ENCODE results near the gene E2F7. TPM values are rescaled to one million over a fixed set of nuclear protein-coding genes. Genes with fewer than 3 reads are reported as not detected.

Gene E2F7
- total RNA-seq, 4 donors from 2014 or later, result 1.2 to 17.3 (median 3.7) TPM

DNA sequence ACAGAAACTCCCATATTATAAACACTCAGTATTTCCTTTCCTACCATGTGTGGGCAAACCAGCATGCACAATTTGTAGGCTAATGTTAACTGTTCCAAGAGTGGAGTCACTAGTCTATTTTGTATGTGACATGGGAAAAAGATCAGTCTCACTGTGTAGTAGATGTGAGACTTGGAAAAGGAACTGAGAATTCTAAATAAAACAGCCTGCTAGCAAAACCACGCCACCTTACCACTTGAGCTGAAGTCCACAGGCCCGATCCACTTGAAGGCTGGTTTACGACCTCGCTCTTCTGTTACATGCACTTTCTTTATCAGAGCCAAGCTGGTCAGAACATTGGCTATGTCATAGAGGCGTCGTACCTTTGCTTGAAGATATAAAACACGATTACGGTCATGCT is 22.5 kb downstream of the E2F7 start:
- no peaks in the 10 kb centered on the region for H3K36me3 ChIP-seq
- no peak for TF ChIP-seq POLR2A (IDR thresholded peaks at IDR 0.05)
- TF ChIP-seq, protein P1, sequence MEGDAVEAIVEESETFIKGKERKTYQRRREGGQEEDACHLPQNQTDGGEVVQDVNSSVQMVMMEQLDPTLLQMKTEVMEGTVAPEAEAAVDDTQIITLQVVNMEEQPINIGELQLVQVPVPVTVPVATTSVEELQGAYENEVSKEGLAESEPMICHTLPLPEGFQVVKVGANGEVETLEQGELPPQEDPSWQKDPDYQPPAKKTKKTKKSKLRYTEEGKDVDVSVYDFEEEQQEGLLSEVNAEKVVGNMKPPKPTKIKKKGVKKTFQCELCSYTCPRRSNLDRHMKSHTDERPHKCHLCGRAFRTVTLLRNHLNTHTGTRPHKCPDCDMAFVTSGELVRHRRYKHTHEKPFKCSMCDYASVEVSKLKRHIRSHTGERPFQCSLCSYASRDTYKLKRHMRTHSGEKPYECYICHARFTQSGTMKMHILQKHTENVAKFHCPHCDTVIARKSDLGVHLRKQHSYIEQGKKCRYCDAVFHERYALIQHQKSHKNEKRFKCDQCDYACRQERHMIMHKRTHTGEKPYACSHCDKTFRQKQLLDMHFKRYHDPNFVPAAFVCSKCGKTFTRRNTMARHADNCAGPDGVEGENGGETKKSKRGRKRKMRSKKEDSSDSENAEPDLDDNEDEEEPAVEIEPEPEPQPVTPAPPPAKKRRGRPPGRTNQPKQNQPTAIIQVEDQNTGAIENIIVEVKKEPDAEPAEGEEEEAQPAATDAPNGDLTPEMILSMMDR (IDR thresholded peaks at IDR 0.05), result no peak
- H3K9me3 ChIP-seq, result no peaks in the 10 kb centered on the region
- H3K4me1 ChIP-seq, result no peaks in the 10 kb centered on the region
- H3K27ac ChIP-seq, result no peak overlapping the region
- H3K27me3 ChIP-seq, result no peaks in the 10 kb centered on the region
- DNase-seq, result no peak
- H3K4me3 ChIP-seq, result no peak overlapping the region

DNA sequence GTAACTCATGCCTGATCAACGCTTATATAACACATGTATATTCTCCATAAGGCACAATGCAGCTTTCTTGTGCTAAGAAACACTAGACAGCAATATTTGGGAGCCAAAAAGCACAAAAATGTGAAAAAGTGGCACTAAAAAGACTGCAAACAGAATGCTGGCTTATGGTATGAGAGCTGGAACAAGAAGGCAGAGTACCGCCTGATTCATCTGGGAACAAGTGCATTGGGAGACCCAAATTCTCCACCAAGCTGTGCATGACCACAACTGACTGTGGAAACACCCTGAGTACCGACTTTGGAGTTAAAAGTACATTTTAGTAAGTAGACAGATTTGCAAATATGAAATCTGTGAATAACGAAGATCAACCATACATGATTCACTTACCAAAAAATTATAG is 25.1 kb downstream of the E2F7 start:
- H3K4me3 ChIP-seq, result no peak overlapping the region
- no peaks in the 10 kb centered on the region for H3K9me3 ChIP-seq
- TF ChIP-seq, protein P1 (IDR thresholded peaks at IDR 0.05), result no peak
- no peak for TF ChIP-seq POLR2A (IDR thresholded peaks at IDR 0.05)
- no peaks in the 10 kb centered on the region for H3K4me1 ChIP-seq
- H3K27me3 ChIP-seq, result no peaks in the 10 kb centered on the region
- no peaks in the 10 kb centered on the region for H3K36me3 ChIP-seq
- no peak overlapping the region for H3K27ac ChIP-seq
- DNase-seq, result no peak

DNA sequence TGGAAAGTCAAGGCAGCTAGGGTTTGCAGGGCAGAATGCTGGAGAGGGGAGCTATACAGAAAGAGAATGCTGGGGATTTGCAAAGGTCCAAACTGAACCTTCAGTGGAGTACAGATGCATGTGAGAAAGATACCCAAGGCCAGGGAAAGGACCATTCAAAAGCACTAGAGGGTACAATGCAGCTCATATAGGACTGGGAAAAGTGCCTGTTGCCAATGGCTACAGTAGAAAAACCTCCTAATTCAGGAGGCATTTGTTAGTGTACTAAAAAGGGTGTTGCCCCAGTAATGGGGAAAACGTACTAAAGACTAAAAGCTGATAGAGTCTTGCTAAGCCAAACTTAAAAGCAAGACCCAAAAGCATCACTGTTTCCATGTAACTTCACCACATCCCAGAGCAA is 30.1 kb downstream of the E2F7 start:
- Histone ChIP-seq H3K36me3 (no peaks in the 10 kb centered on the region), H3K4me1 (no peaks in the 10 kb centered on the region), H3K27ac (no peak overlapping the region), H3K27me3 (no peaks in the 10 kb centered on the region), H3K4me3 (no peak overlapping the region), H3K9me3 (no peaks in the 10 kb centered on the region)
- TF ChIP-seq POLR2A (IDR thresholded peaks at IDR 0.05), result no peak
- TF ChIP-seq, protein P1 (IDR thresholded peaks at IDR 0.05), result no peak
- DNase-seq, result no peak

DNA sequence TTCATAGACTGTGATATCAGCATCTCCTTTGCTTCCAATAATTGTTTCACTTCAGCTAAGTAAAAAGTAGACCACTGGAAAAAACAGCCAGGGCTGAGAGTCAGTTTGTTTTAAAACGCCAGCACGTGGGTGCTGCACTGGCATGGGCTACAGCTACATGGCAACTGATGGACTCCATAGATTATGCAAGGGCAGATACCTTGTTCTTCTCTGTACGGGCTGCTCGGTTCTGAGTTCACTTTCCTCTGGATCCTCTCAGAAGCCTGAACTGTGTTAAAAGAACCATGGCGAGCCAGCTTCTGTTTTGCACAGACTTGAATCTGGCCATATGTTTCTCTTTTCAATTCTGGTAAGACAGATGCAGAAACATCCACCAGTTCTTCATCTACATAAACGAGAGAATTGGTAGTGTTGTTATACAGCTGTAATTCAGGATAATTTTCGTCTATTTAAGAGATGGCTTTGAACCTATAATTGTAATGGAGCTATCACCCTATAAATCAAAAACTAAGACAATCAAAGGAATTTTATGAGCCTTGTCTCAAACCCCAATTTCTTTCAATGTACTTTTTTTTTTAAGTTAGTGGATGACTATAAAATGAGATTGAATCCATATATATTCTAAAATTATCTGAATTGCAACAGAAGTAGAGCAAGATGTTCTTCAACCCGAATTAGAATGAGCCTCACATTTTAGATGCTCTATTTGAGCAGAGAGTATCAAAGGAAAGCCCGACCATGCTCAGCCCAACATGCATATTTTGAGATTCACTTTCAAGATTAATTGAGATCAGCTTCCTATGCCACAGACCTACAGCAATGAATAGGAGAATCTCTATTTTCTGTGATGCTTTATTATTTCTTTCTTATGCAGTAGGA is 31.5 kb downstream of the E2F7 start:
- no peak overlapping the region for H3K4me3 ChIP-seq
- DNase-seq, result no peak
- H3K9me3 ChIP-seq, result no peaks in the 10 kb centered on the region
- H3K27ac ChIP-seq, result no peak overlapping the region
- no peaks in the 10 kb centered on the region for H3K27me3 ChIP-seq
- no peaks in the 10 kb centered on the region for H3K4me1 ChIP-seq
- no peaks in the 10 kb centered on the region for H3K36me3 ChIP-seq
- TF ChIP-seq, protein P1 (IDR thresholded peaks at IDR 0.05), result no peak
- no peak for TF ChIP-seq POLR2A (IDR thresholded peaks at IDR 0.05)

DNA sequence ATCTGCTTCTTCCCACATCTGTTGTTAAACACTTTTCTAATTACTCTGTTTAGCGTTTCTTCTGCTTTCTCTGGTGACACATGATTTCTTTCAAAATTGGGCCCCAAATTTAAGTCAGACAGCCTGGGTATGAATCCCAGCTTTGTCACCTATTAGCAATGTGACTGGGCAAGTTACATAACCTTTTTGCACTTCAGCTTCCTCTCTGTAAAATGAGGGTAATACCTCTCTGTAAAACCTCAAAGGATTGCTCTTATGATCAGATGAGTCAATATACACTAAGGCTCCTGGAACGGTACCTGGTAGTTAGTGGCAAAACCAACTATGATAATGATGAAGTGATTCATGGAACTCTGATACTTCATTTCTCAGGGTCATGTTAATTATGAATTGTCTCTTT is 33.0 kb downstream of the E2F7 start:
- no peaks in the 10 kb centered on the region for H3K27me3 ChIP-seq
- no peak overlapping the region for H3K27ac ChIP-seq
- H3K4me3 ChIP-seq, result no peak overlapping the region
- TF ChIP-seq POLR2A (IDR thresholded peaks at IDR 0.05), result no peak
- TF ChIP-seq, protein P1 (IDR thresholded peaks at IDR 0.05), result no peak
- DNase-seq, result no peak
- H3K4me1 ChIP-seq, result no peaks in the 10 kb centered on the region
- H3K9me3 ChIP-seq, result no peaks in the 10 kb centered on the region
- no peaks in the 10 kb centered on the region for H3K36me3 ChIP-seq
